Stimulated activated naive CD8-positive, alpha-beta T cell treated with anti-CD3 and anti-CD28 coated beads, Interleukin-15, amount 100 ng/mL, for 72 hours (primary cell): Measurements from ENCODE around the gene POLR3B.
"Not testable (repeated sequence)": the region's sequence is repeated elsewhere in the genome, so short reads cannot be mapped to it uniquely, and the experiment has no call there.

Experiments used
- ATAC-seq: fragments of 150-1000 bp; cut with Tn5 transposase; 2 replicates; pipeline ENCODE4 v1.10.0; 2021; ENCODE audit warnings: mild to moderate bottlenecking, moderate library complexity
- DNase-seq, 2 donors: peaks; one replicate each; pipeline ENCODE4 v3.0.0; 2021 to 2022
- H3K27ac Mint-ChIP-seq, 2 donors: one replicate each; pipeline ENCODE4 v1.8.0; 2022; ENCODE audit warnings: mild to moderate bottlenecking in 2 of 2, mixed read lengths in 2 of 2, moderate library complexity in 2 of 2
- H3K27me3 Mint-ChIP-seq: one replicate; pipeline ENCODE4 v1.8.0; 2022; ENCODE audit warnings: mixed read lengths
- H3K4me1 Mint-ChIP-seq: one replicate; pipeline ENCODE4 v1.8.0; 2022; ENCODE audit warnings: mild to moderate bottlenecking, mixed read lengths
- H3K4me3 Mint-ChIP-seq, 2 donors: one replicate each; pipeline ENCODE4 v1.8.0; 2022; ENCODE audit warnings: mild to moderate bottlenecking in 2 of 2, mixed read lengths in 2 of 2, moderate library complexity in 1 of 2
- H3K9me3 Mint-ChIP-seq, 2 donors: one replicate each; pipeline ENCODE4 v1.8.0; 2022; ENCODE audit warnings: mixed read lengths in 2 of 2

Gene POLR3B

DNA sequence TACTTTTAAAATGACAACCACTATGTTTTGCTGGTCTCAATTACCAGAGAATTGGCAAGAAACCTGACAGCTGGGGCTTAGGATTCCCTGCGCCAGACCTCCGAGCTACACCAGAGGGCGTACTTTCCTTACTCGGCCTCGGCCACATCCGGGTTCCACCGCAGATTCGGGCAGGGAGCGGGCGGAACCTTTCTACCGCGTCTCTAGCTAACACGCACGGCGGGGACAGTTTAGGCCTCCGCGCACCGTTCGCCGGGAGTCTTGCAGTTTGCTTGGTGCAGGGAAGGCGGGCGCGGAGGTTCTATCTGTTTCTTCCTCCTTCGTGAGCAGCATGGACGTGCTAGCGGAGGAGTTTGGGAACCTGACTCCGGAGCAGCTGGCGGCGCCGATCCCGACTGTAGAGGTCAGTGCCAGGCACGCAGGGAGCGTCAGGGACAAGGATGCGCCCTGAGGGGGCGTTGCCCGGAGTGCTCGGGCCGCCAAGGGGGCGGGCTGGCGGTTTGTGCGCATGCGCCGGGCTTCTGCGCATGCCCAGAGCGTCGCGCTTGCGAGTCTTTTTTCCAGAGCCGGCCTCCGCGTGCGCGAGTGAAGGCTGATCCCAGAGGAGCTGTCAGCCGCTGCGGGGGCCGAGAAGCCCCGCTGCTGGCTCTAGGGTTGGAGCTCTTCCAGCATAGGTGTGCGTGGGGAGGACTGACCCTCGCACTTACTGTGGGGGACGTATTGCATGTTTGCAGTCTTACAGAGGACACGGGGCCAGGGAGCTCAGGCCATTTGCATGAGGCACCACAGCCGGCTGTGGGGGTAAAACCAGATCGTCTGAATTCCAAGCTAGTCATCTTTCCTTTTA is at the start of gene POLR3B:
TSS of gene POLR3B (plus strand) at position 200 of the 847 bp plus-strand sequence. CDS start at position 332, 132 bp downstream.
- no peaks in the 10 kb centered on the region for H3K27me3 Mint-ChIP-seq
- H3K4me3 Mint-ChIP-seq = peak within 1 kb of the TSS; percentile 81 to 97
- H3K4me1 Mint-ChIP-seq = peaks cover 15% of the 10 kb centered on the region
- DNase-seq (peak; percentile 96 to 97), ATAC-seq (peak; percentile 98)
- H3K27ac Mint-ChIP-seq = peak within 1 kb of the TSS; percentile 94 to 95
- H3K9me3 Mint-ChIP-seq = no peaks in the 10 kb centered on the region

DNA sequence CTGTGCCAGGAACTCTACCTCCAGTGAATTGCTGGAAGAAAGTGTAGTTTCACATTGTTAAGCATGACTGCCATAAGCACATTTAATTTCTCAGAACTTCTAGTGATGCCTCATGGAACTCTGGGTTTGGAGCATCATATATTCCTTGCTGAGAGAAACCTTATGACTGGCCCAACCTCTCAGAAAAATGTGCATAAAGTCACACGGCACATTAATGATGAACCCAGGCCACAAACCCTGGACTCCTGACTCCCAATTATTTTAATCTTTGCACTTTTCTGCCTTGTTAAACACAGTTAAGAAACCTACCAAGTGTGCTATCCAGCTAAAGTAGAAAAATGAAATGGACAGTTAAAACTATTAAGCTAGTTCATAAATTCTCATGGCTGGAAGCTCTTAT is 49.4 kb upstream of the POLR3B start:
- no peaks in the 10 kb centered on the region for H3K27me3 Mint-ChIP-seq
- H3K4me1 Mint-ChIP-seq = peaks cover 81% of the 10 kb centered on the region
- H3K27ac Mint-ChIP-seq = no peak overlapping the region
- DNase-seq (no peak), ATAC-seq (no peak)
- no peaks in the 10 kb centered on the region for H3K9me3 Mint-ChIP-seq
- no peak overlapping the region for H3K4me3 Mint-ChIP-seq

DNA sequence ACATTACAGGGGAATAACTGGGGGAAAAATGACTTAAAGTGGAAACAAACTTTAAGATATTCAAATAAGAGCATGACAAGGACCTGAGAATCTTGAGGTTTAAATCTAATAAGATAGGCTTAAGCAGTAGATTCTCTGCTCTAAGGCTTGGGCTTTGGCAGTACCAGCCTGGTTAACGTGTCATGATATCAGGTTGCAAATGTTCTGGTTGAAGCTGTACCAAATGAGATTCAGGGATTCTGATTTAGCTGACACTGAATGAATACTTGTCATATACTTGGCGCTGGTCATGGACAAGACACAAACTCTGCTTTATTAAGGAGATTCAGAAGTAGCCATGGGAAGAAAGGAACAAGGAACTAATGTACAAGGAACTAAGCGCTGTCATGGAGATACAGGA is 48.9 kb upstream of the POLR3B start:
- Mint-ChIP-seq H3K4me3 (no peak overlapping the region), H3K27ac (peak overlapping the region; percentile 11 to 31), H3K4me1 (peaks cover 81% of the 10 kb centered on the region), H3K27me3 (no peaks in the 10 kb centered on the region), H3K9me3 (no peaks in the 10 kb centered on the region)
- no peak for ATAC-seq
- DNase-seq = no peak

DNA sequence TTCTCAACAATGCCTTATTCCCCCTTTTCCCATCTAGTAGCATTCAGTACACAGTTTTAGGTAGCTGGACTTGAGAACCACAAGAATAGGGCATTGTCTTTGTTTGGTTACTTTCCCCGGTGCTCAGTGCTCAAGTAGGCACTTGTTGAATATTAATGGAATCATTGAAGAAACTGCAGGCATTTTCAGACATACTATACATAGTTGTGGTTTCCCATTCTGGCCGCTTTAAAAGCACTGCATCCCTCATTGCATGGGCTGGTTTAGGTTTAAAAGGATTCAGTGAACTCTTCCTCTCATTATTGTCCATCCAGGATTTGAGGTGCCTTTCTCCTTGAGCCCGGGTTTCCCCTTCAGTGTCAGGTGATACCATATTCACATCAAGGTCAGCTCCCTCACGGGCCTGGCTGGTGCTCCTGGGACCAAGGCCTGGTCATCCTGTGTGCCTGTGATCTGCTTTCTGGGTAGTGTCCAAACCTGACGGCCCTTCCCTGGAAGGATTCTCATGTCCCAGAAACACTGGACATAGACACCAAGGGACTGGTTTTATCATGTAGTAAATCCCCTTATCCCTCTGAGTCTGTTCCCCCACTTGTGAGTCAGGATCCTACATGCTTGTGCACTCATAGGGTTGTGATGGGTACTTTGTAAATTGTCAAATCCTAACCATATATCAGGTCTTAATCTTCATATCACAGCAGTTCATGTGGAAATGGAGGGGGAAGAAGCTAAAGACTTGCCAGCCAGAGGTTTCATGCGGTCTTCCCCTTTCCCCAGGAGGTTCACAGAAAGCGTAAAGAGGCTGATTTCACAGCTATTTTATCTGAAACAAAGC is 47.7 kb upstream of the POLR3B start:
- Mint-ChIP-seq H3K4me3 (no peak overlapping the region), H3K27me3 (no peaks in the 10 kb centered on the region), H3K27ac (peak overlapping the region in 1 of 2 donors; percentile 13), H3K4me1 (peaks cover 68% of the 10 kb centered on the region), H3K9me3 (no peaks in the 10 kb centered on the region)
- DNase-seq (no peak), ATAC-seq (no peak)

DNA sequence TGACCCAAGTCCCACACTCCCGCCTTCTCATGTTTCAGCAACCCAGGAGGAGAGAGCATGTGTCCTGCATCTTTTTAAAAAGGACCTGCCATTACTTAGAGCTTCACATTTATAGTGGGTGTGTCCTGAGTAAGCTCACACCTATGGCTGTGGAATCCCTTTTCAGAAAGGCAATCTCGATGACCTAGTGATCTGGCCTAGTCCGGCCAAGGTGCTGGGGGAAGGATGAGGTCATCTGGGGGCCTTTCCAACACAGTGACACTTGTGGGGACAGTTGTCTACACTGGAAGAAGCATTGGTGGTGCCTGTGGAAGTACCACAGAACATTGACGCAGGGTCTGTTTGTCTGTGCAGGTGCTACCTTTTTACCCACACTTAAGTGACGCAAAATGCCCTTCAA is 46.9 kb upstream of the POLR3B start:
- DNase-seq (no peak), ATAC-seq (no peak)
- Mint-ChIP-seq H3K4me1 (peaks cover 60% of the 10 kb centered on the region), H3K27ac (peak overlapping the region in 1 of 2 donors; percentile 86), H3K4me3 (no peak overlapping the region), H3K9me3 (no peaks in the 10 kb centered on the region), H3K27me3 (no peaks in the 10 kb centered on the region)

DNA sequence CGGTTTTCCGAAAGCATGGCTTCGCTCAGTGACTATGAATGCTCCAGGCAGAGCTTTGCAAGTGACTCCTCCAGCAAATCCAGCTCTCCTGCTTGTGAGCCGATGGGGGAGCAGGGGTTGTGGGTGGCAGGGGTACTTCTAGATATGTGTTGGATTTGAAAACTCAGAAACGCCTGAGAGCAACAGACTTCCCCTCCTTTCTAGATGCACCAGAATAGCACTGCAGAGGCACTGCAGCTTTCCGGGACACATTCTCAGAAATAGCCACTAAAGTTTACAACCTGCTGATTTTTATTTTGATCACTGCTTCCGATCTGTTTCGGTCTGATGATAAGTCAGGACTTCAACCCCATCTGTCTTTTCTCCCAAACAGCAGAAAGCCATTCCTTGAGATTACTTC is 46.4 kb upstream of the POLR3B start:
- no peak for ATAC-seq
- peaks cover 58% of the 10 kb centered on the region for H3K4me1 Mint-ChIP-seq
- no peaks in the 10 kb centered on the region for H3K9me3 Mint-ChIP-seq
- DNase-seq = no peak
- H3K27me3 Mint-ChIP-seq = no peaks in the 10 kb centered on the region
- H3K27ac Mint-ChIP-seq = peak overlapping the region; percentile 85 to 86
- peak overlapping the region in 1 of 2 donors; percentile 39 for H3K4me3 Mint-ChIP-seq

DNA sequence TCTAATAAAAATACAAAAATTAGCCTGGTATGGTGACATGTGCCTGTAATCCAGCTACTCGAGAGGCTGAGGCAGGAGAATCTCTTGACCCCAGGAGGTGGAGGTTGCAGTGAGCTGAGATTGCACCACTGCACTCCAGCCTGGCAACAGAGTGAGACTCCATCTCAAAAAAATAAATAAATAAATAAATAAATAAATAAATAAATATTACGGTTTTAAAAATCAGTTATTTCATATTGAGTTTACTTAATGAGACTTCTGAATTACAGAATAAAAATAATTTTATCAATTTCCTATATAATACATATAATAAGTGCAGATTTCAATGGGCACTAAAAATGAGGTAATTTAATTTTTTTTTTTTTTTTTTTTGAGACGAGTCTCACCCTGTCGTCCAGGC is 44.1 kb upstream of the POLR3B start:
- H3K4me3 Mint-ChIP-seq, H3K9me3 Mint-ChIP-seq, H3K27ac Mint-ChIP-seq, DNase-seq, H3K27me3 Mint-ChIP-seq, ATAC-seq: not testable (repeated sequence)
- peaks cover 40% of the 10 kb centered on the region for H3K4me1 Mint-ChIP-seq

DNA sequence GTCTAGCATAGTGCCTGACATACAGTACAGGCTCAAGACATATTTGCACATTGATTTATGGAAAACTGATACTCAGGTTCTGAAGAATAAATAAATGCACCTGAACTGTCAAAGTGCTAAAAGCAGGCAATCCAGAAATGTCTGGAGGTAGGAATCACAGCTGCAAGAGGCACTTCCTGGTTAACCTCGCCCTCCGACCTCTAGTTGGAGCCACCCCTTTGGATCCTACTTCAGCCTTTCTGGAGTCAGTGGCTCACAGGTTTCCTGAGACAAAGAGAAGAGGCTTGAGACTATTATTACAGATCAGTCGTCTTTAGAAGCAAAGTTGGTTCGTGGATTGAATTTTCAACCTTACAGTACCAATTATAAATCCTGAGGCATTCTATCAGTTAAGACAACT is 42.0 kb upstream of the POLR3B start:
- Mint-ChIP-seq H3K4me3 (no peak overlapping the region), H3K27ac (peak overlapping the region in 1 of 2 donors; percentile 2), H3K9me3 (no peaks in the 10 kb centered on the region), H3K4me1 (peaks cover 19% of the 10 kb centered on the region), H3K27me3 (no peaks in the 10 kb centered on the region)
- DNase-seq = no peak
- no peak for ATAC-seq

DNA sequence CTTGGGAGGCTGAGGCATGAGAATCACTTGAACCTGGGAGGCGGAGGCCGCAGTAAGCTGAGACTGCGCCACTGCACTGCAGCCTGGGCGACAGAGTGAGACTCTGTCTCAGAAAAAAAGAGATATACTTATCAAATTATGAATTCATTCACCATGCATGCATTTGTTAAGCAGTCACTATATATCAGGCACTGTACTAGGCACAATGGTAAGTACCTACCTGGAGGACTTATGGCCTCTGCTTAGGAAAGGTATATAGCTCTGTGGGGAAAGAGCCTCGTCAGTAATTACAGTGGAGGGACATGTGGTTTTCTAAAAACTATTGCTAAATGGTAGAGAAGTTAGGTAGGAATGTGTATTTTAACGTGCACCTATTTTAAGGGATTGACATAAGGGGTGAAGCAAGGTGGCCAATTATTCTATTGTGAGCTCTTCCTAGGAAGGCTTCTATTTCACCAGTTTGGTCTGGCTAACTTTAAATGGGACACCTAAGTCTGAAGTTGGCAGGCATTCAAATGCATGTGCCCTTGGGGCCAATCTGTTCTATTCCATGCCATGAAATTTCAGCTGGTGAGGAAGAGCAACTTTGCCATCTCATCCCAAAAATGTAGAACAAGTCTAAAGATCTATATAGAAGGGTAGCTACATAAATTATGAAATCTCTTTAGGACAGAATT is 40.0 kb upstream of the POLR3B start:
- peaks cover 7% of the 10 kb centered on the region for H3K4me1 Mint-ChIP-seq
- ATAC-seq (no peak), DNase-seq (no peak)
- H3K9me3 Mint-ChIP-seq = no peaks in the 10 kb centered on the region
- peak overlapping the region in 1 of 2 donors; percentile 5 for H3K27ac Mint-ChIP-seq
- no peak overlapping the region for H3K4me3 Mint-ChIP-seq
- no peaks in the 10 kb centered on the region for H3K27me3 Mint-ChIP-seq

DNA sequence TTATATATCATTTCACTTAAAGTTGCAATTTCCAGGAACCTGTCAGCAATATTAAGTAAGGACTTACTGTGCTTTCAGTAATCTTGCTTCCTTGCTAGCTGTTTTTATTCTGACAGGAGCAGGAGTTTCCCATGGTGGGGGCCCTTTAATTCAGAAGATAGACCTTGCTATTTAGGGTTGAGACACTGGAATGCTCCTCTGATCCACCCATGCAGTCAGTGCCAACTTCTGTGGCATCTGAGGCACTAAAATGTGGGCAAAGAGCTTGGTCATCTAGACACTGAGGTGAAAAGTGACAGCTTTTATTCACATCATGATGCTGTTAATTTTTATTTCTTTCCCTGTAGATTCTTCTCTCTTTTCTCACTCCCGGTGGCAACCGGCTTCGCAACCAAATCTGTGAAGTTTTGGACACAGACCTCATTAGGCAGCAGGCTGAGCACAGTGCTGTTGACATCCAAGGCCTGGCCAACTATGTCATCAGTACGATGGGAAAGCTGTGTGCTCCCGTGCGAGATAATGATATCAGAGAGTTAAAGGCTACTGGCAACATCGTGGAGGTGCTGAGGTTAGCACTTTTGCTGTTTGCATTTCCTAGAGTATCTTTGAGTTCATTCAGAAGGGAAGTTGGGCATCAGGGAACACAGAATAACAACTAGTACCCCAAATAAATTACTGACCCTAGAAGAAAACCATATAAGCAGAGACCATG is 36.3 kb upstream of the POLR3B start:
- no peak overlapping the region for H3K4me3 Mint-ChIP-seq
- no peaks in the 10 kb centered on the region for H3K9me3 Mint-ChIP-seq
- no peak overlapping the region for H3K27ac Mint-ChIP-seq
- peaks cover 4% of the 10 kb centered on the region for H3K4me1 Mint-ChIP-seq
- H3K27me3 Mint-ChIP-seq = no peaks in the 10 kb centered on the region
- DNase-seq = no peak
- ATAC-seq = no peak

DNA sequence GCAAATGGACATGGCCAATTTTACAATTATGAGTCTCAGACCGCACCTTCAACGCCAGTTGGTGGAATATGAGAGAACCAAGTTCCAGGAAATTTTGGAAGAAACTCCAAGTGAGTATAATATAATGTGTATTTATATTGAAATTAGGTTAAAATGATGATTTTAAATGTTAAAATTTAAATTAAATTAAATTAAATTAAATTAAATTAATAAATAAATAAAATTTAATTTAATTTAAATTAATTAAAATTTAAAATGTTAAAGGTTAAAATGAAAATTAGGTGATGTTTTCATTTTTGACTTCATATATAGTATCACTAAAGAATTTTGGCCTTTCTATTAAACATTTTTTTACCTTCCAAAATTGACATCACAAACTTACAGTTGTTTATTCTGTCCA is 34.0 kb upstream of the POLR3B start:
- ATAC-seq = no peak
- DNase-seq = no peak
- Mint-ChIP-seq H3K4me1 (no peaks in the 10 kb centered on the region), H3K27me3 (no peaks in the 10 kb centered on the region), H3K9me3 (no peaks in the 10 kb centered on the region), H3K4me3 (no peak overlapping the region), H3K27ac (no peak overlapping the region)

DNA sequence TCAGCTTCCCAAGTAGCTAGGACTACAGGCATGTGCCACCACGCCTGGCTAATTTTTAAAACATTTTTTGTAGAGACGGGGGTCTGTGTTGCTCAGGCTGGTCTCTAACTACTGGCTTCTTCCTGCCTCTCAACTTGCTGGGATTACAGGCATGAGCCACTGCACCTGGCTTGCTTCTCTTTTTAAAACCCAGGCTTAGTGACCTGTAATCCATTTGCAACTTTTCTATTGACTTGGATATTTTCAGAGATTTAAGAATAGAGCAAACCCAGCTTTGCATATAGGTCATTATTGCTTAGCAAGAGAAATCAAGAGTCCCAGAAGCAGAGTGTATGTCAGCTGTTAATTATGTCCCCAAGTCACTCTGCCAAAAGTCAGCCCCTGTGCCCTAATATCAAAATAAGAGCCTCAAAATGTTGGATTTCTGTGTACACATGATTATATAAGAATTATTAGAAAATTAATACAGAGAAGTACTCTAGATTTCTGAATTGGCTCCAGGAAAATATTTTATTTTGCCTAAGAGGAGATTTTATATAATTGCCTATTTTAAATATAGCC is 30.2 kb upstream of the POLR3B start:
- no peak for ATAC-seq
- no peak overlapping the region for H3K27ac Mint-ChIP-seq

DNA sequence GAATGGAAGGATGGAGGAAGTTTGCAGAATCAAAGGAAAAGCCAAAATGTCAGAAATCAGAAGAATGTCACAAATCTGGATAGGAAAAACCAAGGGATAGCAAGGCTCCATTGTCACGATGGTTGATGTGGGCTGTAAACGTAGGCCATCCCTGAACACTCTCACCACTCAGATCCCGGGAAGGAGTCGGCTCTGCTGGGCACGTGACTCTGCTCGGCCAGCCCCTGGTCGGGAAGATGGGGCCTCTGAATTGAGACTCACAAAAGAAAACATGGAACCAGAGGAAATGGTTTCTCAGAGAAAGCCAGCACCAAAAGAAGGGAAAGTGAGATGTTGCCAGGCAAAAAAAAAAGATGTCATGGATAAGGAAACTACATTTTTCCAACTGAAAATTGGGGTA is 28.8 kb upstream of the POLR3B start:
- Mint-ChIP-seq H3K27ac (no peak overlapping the region), H3K4me3 (no peak overlapping the region), H3K9me3 (no peaks in the 10 kb centered on the region), H3K27me3 (no peaks in the 10 kb centered on the region), H3K4me1 (peaks cover 8% of the 10 kb centered on the region)
- DNase-seq = no peak
- no peak for ATAC-seq

More for the DNA sequence above, 30.2 kb upstream of the POLR3B start:
- H3K4me3 Mint-ChIP-seq = no peak overlapping the region
- no peak for DNase-seq
- H3K9me3 Mint-ChIP-seq = no peaks in the 10 kb centered on the region
- H3K4me1 Mint-ChIP-seq = peaks cover 4% of the 10 kb centered on the region
- H3K27me3 Mint-ChIP-seq = no peaks in the 10 kb centered on the region

DNA sequence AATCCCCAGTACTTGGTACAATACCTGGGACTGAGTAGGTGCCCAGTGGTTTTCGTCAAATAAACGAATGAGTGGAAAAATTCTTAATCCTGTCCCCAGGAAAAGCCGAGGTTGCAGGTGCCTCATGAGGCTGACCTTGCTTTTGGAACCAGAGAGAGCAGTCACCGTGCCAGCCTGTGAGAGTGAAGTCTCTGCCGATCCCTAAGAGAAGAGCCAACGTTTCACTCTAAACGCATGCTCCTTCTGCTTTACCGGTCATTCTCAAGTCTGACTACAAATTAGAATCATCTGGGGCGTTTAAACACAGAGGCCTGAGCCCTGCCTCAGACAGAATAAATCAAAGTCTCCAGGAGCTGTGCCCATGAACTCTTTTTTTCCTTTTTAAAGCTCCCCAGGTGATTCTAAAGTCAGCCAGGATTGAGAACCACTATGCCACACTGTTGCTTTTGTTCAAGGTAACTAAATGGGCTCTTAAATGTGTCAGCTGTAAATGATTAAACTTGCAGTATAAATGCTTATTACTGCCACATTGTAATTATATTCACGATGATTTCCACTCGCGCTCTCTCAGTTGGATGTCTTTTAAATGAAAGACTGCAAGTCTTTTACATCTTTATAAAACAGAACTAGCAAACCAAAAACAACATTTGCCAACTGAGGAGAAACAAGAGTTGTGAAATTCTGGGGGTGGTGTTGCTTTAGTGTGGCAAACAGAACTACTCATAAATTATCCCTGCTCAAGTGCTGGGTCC is 28.1 kb upstream of the POLR3B start:
- no peak for DNase-seq
- Mint-ChIP-seq H3K27me3 (no peaks in the 10 kb centered on the region), H3K27ac (peak overlapping the region in 1 of 2 donors; percentile 16), H3K4me3 (no peak overlapping the region), H3K4me1 (peaks cover 11% of the 10 kb centered on the region), H3K9me3 (no peaks in the 10 kb centered on the region)
- no peak for ATAC-seq
